Neural cell (in vitro differentiated cells): ENCODE data around the gene LILRB2. TPM values are rescaled to one million over a fixed set of nuclear protein-coding genes. Genes with fewer than 3 reads are reported as not detected.

Source experiments
- H2AFZ ChIP-seq: fragments of 200-600, 300-800 bp; sonication (generic), shearing (Covaris generic); 2 replicates; pipeline ENCODE4 v1.6.0; 2014; ENCODE audit warnings: low read depth, mild to moderate bottlenecking, antibody characterized with exemption, low read length, moderate library complexity
- H3F3A ChIP-seq: fragments of 200-600 bp; shearing (Covaris generic); 2 replicates; pipeline ENCODE4 v1.6.1; 2016; ENCODE audit warnings: mild to moderate bottlenecking, moderate library complexity, mixed read lengths, antibody characterized with exemption, low read length; ENCODE audit not compliant: insufficient read depth, poor library complexity, severe bottlenecking
- H3K27ac ChIP-seq: fragments of 200-600, 300-800 bp; sonication (generic), shearing (Covaris generic); 2 replicates; pipeline ENCODE4 v1.5.1; 2014; ENCODE audit warnings: mild to moderate bottlenecking, low read length, moderate library complexity
- H3K27me3 ChIP-seq: fragments of 300-800, 200-600 bp; sonication (generic), shearing (Covaris generic); 2 replicates; pipeline ENCODE4 v1.6.0; 2014; ENCODE audit warnings: mild to moderate bottlenecking, low read depth, low read length, moderate library complexity; ENCODE audit not compliant: insufficient read depth
- H3K36me3 ChIP-seq: fragments of 300-800, 200-600 bp; sonication (generic), shearing (Covaris generic); 2 replicates; pipeline ENCODE4 v1.5.1; 2014; ENCODE audit warnings: mild to moderate bottlenecking, antibody characterized with exemption, low read length, moderate library complexity; ENCODE audit not compliant: insufficient read depth
- H3K4me2 ChIP-seq: fragments of 300-800, 200-600 bp; sonication (generic), shearing (Covaris generic); 2 replicates; pipeline ENCODE4 v1.6.0; 2014; ENCODE audit warnings: mild to moderate bottlenecking, low read length
- H3K4me3 ChIP-seq: fragments of 300-800, 200-600 bp; sonication (generic), shearing (Covaris generic); 2 replicates; pipeline ENCODE4 v1.5.1; 2014; ENCODE audit warnings: mild to moderate bottlenecking, low read length, moderate library complexity
- H3K79me2 ChIP-seq: fragments of 200-600 bp; shearing (Covaris generic); replicated peaks from 2 replicates; pipeline ENCODE4 v1.6.0; 2014; ENCODE audit warnings: mild to moderate bottlenecking, low read length, moderate library complexity; ENCODE audit not compliant: insufficient read depth
- H3K9ac ChIP-seq: fragments of 300-800, 200-600 bp; sonication (generic), shearing (Covaris generic); 2 replicates; pipeline ENCODE4 v1.6.1; 2016; ENCODE audit warnings: mild to moderate bottlenecking, low read length, mixed read lengths
- H3K9me2 ChIP-seq: fragments of 200-600 bp; shearing (Covaris generic); 2 replicates; pipeline ENCODE4 v1.6.1; 2016; ENCODE audit warnings: mild to moderate bottlenecking, low read length, mixed read lengths; ENCODE audit not compliant: insufficient read depth
- H3K9me3 ChIP-seq: fragments of 200-600, 300-800 bp; sonication (generic), shearing (Covaris generic); 2 replicates; pipeline ENCODE4 v1.6.1; 2016; ENCODE audit warnings: mild to moderate bottlenecking, mixed run types, low read length, moderate library complexity, mixed read lengths
- H4K20me1 ChIP-seq: fragments of 200-600 bp; shearing (Covaris generic); 2 replicates; pipeline ENCODE4 v1.6.1; 2016; ENCODE audit warnings: mild to moderate bottlenecking, mixed run types; ENCODE audit not compliant: insufficient read depth
- EP300 ChIP-seq: fragments of 450-650 bp; conservative IDR thresholded peaks from 2 replicates; pipeline ENCODE4 v1.6.1; 2014; ENCODE audit warnings: antibody characterized with exemption, mild to moderate bottlenecking, moderate library complexity; ENCODE audit not compliant: poor library complexity, severe bottlenecking
- EZH2 ChIP-seq: fragments of 200-600, 300-800 bp; shearing (Covaris generic), sonication (generic); IDR thresholded peaks from 2 replicates; pipeline ENCODE4 v1.6.1; 2014; ENCODE audit warnings: antibody characterized with exemption, low read length, borderline replicate concordance, mild to moderate bottlenecking; ENCODE audit not compliant: insufficient read depth, poor library complexity, severe bottlenecking
- MXI1 ChIP-seq: fragments of 450-650 bp; conservative IDR thresholded peaks from 2 replicates; pipeline ENCODE4 v1.6.1; 2014; ENCODE audit warnings: antibody characterized with exemption, mild to moderate bottlenecking; ENCODE audit not compliant: poor library complexity, severe bottlenecking
- POLR2AphosphoS5 ChIP-seq: IDR thresholded peaks from 2 replicates; pipeline ENCODE4 v1.6.1; 2012
- RAD21 ChIP-seq: fragments of 450-650 bp; conservative IDR thresholded peaks from 2 replicates; pipeline ENCODE4 v1.6.1; 2014; ENCODE audit warnings: antibody characterized with exemption, mild to moderate bottlenecking, moderate library complexity
- SMC3 ChIP-seq: fragments of 450-650 bp; conservative IDR thresholded peaks from 2 replicates; pipeline ENCODE4 v1.6.1; 2014; ENCODE audit warnings: antibody characterized with exemption, mild to moderate bottlenecking, moderate library complexity; ENCODE audit not compliant: poor library complexity
- TAF1 ChIP-seq: IDR thresholded peaks from 2 replicates; pipeline ENCODE4 v1.6.1; 2012; ENCODE audit warnings: low read depth
- polyA plus RNA-seq: library from polyadenylated mRNA; depleted of rRNA; stranded (reverse); fragments of >200 nt; gene quantifications from 2 replicates; pipeline ENCODE4 v1.2.3, GENCODE V29; 2014
- TF ChIP-seq, protein P1 (sequence below): IDR thresholded peaks from 2 replicates; pipeline ENCODE4 v1.6.1; 2012; ENCODE audit warnings: borderline replicate concordance
- TF ChIP-seq, protein P2 (sequence below): fragments of 450-650 bp; IDR thresholded peaks from 2 replicates; pipeline ENCODE4 v1.5.1; 2014; ENCODE audit warnings: antibody characterized with exemption, mild to moderate bottlenecking, moderate library complexity; ENCODE audit not compliant: poor library complexity, severe bottlenecking

The LILRB2 gene
- polyA plus RNA-seq, 1 donor from 2014 or later = not detected

DNA sequence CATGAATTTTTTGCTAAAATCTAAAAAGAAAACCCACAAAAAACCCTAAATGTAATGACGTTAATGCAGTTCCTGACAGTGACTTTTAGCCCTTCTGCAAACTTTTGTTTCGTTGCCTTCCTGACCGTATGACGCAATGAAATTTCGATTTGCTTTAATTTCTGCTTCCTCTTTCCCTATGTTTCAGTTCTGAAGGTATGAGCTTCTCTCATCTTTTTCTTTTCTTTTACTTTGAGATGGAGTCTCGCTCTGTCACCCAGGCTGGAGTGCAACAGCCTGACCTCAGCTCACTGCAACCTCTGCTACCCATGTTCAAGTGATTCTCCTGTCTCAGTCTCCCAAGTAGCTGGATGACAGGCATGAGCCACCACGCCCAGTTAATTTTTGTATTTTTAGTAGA is 38.1 kb upstream of the LILRB2 start:
- Histone ChIP-seq H3K9me3 (no peaks in the 10 kb centered on the region), H3K9me2 (no peaks in the 10 kb centered on the region)

DNA sequence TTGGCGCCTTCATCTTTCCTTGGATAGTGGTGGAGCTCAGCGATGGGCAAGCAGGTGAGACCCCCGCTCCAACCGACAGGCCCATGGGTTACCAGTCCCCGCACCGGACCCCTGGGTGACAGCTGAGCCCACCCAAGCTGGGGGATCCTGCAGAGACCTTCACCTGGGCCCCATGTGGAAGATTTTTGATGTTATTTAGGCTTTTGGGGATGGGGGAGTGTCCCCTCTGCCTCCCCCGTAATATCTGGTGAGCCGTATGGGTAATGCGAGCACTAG is 37.0 kb upstream of the LILRB2 start:
- Histone ChIP-seq H3K27me3 (no peaks in the 10 kb centered on the region), H3K4me2 (no peak overlapping the region), H3K36me3 (no peaks in the 10 kb centered on the region), H3K9me3 (no peaks in the 10 kb centered on the region), H3K4me3 (no peak overlapping the region), H4K20me1 (no peaks in the 10 kb centered on the region), H2AFZ (no peak overlapping the region), H3F3A (no peaks in the 10 kb centered on the region), H3K27ac (no peak overlapping the region), H3K79me2 (no peaks in the 10 kb centered on the region), H3K9me2 (no peaks in the 10 kb centered on the region), H3K9ac (no peak overlapping the region)
- no peak for TF ChIP-seq POLR2AphosphoS5
- TF ChIP-seq, protein P1, sequence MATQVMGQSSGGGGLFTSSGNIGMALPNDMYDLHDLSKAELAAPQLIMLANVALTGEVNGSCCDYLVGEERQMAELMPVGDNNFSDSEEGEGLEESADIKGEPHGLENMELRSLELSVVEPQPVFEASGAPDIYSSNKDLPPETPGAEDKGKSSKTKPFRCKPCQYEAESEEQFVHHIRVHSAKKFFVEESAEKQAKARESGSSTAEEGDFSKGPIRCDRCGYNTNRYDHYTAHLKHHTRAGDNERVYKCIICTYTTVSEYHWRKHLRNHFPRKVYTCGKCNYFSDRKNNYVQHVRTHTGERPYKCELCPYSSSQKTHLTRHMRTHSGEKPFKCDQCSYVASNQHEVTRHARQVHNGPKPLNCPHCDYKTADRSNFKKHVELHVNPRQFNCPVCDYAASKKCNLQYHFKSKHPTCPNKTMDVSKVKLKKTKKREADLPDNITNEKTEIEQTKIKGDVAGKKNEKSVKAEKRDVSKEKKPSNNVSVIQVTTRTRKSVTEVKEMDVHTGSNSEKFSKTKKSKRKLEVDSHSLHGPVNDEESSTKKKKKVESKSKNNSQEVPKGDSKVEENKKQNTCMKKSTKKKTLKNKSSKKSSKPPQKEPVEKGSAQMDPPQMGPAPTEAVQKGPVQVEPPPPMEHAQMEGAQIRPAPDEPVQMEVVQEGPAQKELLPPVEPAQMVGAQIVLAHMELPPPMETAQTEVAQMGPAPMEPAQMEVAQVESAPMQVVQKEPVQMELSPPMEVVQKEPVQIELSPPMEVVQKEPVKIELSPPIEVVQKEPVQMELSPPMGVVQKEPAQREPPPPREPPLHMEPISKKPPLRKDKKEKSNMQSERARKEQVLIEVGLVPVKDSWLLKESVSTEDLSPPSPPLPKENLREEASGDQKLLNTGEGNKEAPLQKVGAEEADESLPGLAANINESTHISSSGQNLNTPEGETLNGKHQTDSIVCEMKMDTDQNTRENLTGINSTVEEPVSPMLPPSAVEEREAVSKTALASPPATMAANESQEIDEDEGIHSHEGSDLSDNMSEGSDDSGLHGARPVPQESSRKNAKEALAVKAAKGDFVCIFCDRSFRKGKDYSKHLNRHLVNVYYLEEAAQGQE = no peak
- TF ChIP-seq, protein P2, sequence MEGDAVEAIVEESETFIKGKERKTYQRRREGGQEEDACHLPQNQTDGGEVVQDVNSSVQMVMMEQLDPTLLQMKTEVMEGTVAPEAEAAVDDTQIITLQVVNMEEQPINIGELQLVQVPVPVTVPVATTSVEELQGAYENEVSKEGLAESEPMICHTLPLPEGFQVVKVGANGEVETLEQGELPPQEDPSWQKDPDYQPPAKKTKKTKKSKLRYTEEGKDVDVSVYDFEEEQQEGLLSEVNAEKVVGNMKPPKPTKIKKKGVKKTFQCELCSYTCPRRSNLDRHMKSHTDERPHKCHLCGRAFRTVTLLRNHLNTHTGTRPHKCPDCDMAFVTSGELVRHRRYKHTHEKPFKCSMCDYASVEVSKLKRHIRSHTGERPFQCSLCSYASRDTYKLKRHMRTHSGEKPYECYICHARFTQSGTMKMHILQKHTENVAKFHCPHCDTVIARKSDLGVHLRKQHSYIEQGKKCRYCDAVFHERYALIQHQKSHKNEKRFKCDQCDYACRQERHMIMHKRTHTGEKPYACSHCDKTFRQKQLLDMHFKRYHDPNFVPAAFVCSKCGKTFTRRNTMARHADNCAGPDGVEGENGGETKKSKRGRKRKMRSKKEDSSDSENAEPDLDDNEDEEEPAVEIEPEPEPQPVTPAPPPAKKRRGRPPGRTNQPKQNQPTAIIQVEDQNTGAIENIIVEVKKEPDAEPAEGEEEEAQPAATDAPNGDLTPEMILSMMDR = no peak
- TF ChIP-seq EP300 = no peak
- no peak for TF ChIP-seq MXI1
- TF ChIP-seq SMC3 = no peak
- TF ChIP-seq TAF1 = no peak
- no peak for TF ChIP-seq RAD21
- TF ChIP-seq EZH2 = no peak

More for the DNA sequence above, 38.1 kb upstream of the LILRB2 start:
- Histone ChIP-seq H3K79me2 (no peaks in the 10 kb centered on the region), H3K9ac (no peak overlapping the region), H3F3A (no peaks in the 10 kb centered on the region), H3K36me3 (no peaks in the 10 kb centered on the region), H3K27ac (no peak overlapping the region), H3K27me3 (no peaks in the 10 kb centered on the region), H4K20me1 (no peaks in the 10 kb centered on the region), H2AFZ (no peak overlapping the region), H3K4me2 (no peak overlapping the region), H3K4me3 (no peak overlapping the region)
- TF ChIP-seq EZH2 = no peak
- no peak for TF ChIP-seq TAF1
